SJCRH30 (cell line): ENCODE results near the gene TCAF1. TPM values are rescaled to one million over a fixed set of nuclear protein-coding genes. Genes with fewer than 3 reads are reported as not detected.
"Not testable (repeated sequence)": the region's sequence is repeated elsewhere in the genome, so short reads cannot be mapped to it uniquely, and the experiment has no call there.

Experiments
- DNase-seq, 2 experiments: peaks; one replicate each; pipeline ENCODE4 v3.0.0-alpha.2; 2015 to 2020
- H3K27ac ChIP-seq: fragments of 250-450 bp; sonication (Bioruptor Pico); 2 replicates; pipeline ENCODE4 v1.5.1; 2020; ENCODE audit warnings: mild to moderate bottlenecking, moderate library complexity
- H3K27me3 ChIP-seq: fragments of 250-450 bp; sonication (Bioruptor Pico); 2 replicates; pipeline ENCODE4 v1.5.1; 2020; ENCODE audit warnings: mild to moderate bottlenecking, moderate library complexity
- H3K36me3 ChIP-seq: fragments of 250-450 bp; sonication (Bioruptor Pico); 2 replicates; pipeline ENCODE4 v1.5.1; 2020; ENCODE audit warnings: mild to moderate bottlenecking, moderate library complexity
- H3K4me1 ChIP-seq: fragments of 250-450 bp; sonication (Bioruptor Pico); 2 replicates; pipeline ENCODE4 v1.5.1; 2020; ENCODE audit warnings: mild to moderate bottlenecking, moderate library complexity
- H3K4me3 ChIP-seq: fragments of 250-450 bp; sonication (Bioruptor Pico); 2 replicates; pipeline ENCODE4 v1.5.1; 2020; ENCODE audit warnings: mild to moderate bottlenecking, moderate library complexity
- H3K9me3 ChIP-seq: fragments of 250-450 bp; sonication (Bioruptor Pico); replicated peaks from 2 replicates; pipeline ENCODE4 v1.5.1; 2020; ENCODE audit warnings: mild to moderate bottlenecking, moderate library complexity
- total RNA-seq: library from RNA; depleted of rRNA; stranded (reverse); fragments of >200 nt; shearing (Covaris generic); gene quantifications from 2 replicates; pipeline ENCODE4 v1.2.3, GENCODE V29; 2014; rRNA removed

The TCAF1 gene
- total RNA-seq, 1 experiment from 2014 or later: 72.2 TPM

GRCh38 chr7:143816471-143817133, 85.4 kb downstream of the TCAF1 start:
- H3K4me1 ChIP-seq, H3K4me3 ChIP-seq, H3K27me3 ChIP-seq, H3K9me3 ChIP-seq, H3K27ac ChIP-seq, DNase-seq, H3K36me3 ChIP-seq: not testable (repeated sequence)

GRCh38 chr7:143810639-143811038, 91.3 kb downstream of the TCAF1 start:
- not testable (repeated sequence) for H3K36me3 ChIP-seq, DNase-seq, H3K4me3 ChIP-seq, H3K4me1 ChIP-seq, H3K9me3 ChIP-seq, H3K27ac ChIP-seq, H3K27me3 ChIP-seq

- peak in 1 of 2 experiments; percentile 4 for DNase-seq
- not testable (repeated sequence) for H3K4me1 ChIP-seq
Measured at GRCh38 chr7:143806664-143807071, 95.3 kb downstream of the TCAF1 start.

More at GRCh38 chr7:143806664-143807071, 95.3 kb downstream of the TCAF1 start:
- H3K27ac ChIP-seq, H3K36me3 ChIP-seq, H3K4me3 ChIP-seq, H3K9me3 ChIP-seq, H3K27me3 ChIP-seq: not testable (repeated sequence)

Other genes with a start within 250 kb of the TCAF1 start
- not detected in 2 replicates for gene CTAGE6, start 144.5 kb downstream of the TCAF1 start, total RNA-seq
- gene OR2F2, start 33.1 kb upstream of the TCAF1 start, total RNA-seq: not detected in 2 replicates
- not detected in 2 replicates for gene OR2F1, start 52.7 kb upstream of the TCAF1 start, total RNA-seq
- not detected in 2 replicates for gene OR6B1, start 98.1 kb upstream of the TCAF1 start, total RNA-seq
- not detected in 2 replicates for gene OR2A5, start 146.8 kb upstream of the TCAF1 start, total RNA-seq
- not detected in 2 replicates for gene OR2A25, start 167.6 kb upstream of the TCAF1 start, total RNA-seq
- gene OR2A12, start 184.1 kb upstream of the TCAF1 start, total RNA-seq: not detected in 2 replicates
- gene OR2A2, start 207.4 kb upstream of the TCAF1 start, total RNA-seq: not detected in 2 replicates
- not detected in 2 replicates for gene OR2A14, start 221.0 kb upstream of the TCAF1 start, total RNA-seq